ENCODE measurements around the gene CHRM5.
"Not testable (repeated sequence)": the region's sequence is repeated elsewhere in the genome, so short reads cannot be mapped to it uniquely, and the experiment has no call there.

The CHRM5 gene

GRCh38 chr15:34043813-34044212 lies 75.5 kb downstream of the CHRM5 start:
- DNase-seq = no peak

- DNase-seq = no peak
Measured at GRCh38 chr15:34046471-34047145, 78.3 kb downstream of the CHRM5 start.

- DNase-seq = no peak
Measured at GRCh38 chr15:34047893-34048775, 79.8 kb downstream of the CHRM5 start.

GRCh38 chr15:34049112-34049511 lies 80.8 kb downstream of the CHRM5 start:
- DNase-seq = no peak

GRCh38 chr15:34050385-34050784 lies 82.1 kb downstream of the CHRM5 start:
- DNase-seq = not testable (repeated sequence)

GRCh38 chr15:34054081-34054707 lies 85.9 kb downstream of the CHRM5 start:
- DNase-seq = no peak

- no peak for DNase-seq
Measured at GRCh38 chr15:34055868-34056595, 87.7 kb downstream of the CHRM5 start.

GRCh38 chr15:34056911-34057310 lies 88.6 kb downstream of the CHRM5 start:
- no peak for DNase-seq

GRCh38 chr15:34059476-34059875 lies 91.2 kb downstream of the CHRM5 start:
- no peak for DNase-seq

GRCh38 chr15:34059946-34060345 lies 91.6 kb downstream of the CHRM5 start:
- DNase-seq = no peak

- no peak for DNase-seq
Measured at GRCh38 chr15:34064438-34064837, 96.1 kb downstream of the CHRM5 start.

GRCh38 chr15:34065261-34065660 lies 97.0 kb downstream of the CHRM5 start:
- no peak for DNase-seq

GRCh38 chr15:34065941-34066340 lies 97.6 kb downstream of the CHRM5 start:
- no peak for DNase-seq

GRCh38 chr15:34070003-34070402 lies 101.7 kb downstream of the CHRM5 start:
- no peak for DNase-seq

GRCh38 chr15:34076785-34077184 lies 108.5 kb downstream of the CHRM5 start:
- DNase-seq = no peak

GRCh38 chr15:34078900-34079299 lies 110.6 kb downstream of the CHRM5 start:
- no peak for DNase-seq

GRCh38 chr15:34079904-34080303 lies 111.6 kb downstream of the CHRM5 start:
- no peak for DNase-seq

- DNase-seq = no peak
Measured at GRCh38 chr15:34084086-34084485, 115.8 kb downstream of the CHRM5 start.

GRCh38 chr15:34085746-34086145 lies 117.4 kb downstream of the CHRM5 start:
- DNase-seq = no peak

GRCh38 chr15:34099914-34100313 lies 131.6 kb downstream of the CHRM5 start:
- no peak for DNase-seq

GRCh38 chr15:34101366-34102174 lies 133.3 kb downstream of the CHRM5 start, which contains the start of the genes EMC7 and PGBD4:
EMC7 (minus strand) TSS chr15:34101862; CDS start chr15:34101839, 23 bp downstream.
PGBD4 (plus strand) TSS chr15:34102083; CDS start chr15:34102532, 449 bp downstream.
- DNase-seq = peak; percentile 90

All from DMS 273 treated with DMSO at 0.1 percent for 48 hours (cell line).